Astrocyte (in vitro differentiated cells and primary cell): ENCODE data around the gene NDUFS7. TPM values are rescaled to one million over a fixed set of nuclear protein-coding genes. Genes with fewer than 3 reads are reported as not detected.

Experiments
- DNase-seq: peaks from one replicate; pipeline ENCODE4 v3.0.0-alpha.2; 2010; ENCODE audit warnings: low read depth
- FAIRE-seq: peaks from 2 replicates; lab custom pipeline; 2011; peaks lifted over from hg19 to GRCh38; lab: Jason Lieb, UNC
- H2AFZ ChIP-seq: 2 replicates; pipeline ENCODE4 v1.6.0; 2012; ENCODE audit warnings: low read depth, low read length, inconsistent platforms
- H3K27ac ChIP-seq: 2 replicates; pipeline ENCODE4 v1.5.1; 2011; ENCODE audit warnings: low read depth, low read length, inconsistent platforms
- H3K27me3 ChIP-seq: 2 replicates; pipeline ENCODE4 v1.6.0; 2011; ENCODE audit warnings: low read length, inconsistent platforms; ENCODE audit not compliant: insufficient read depth
- H3K36me3 ChIP-seq: 2 replicates; pipeline ENCODE4 v1.5.1; 2011; ENCODE audit warnings: low read length, inconsistent platforms; ENCODE audit not compliant: insufficient read depth
- H3K4me1 ChIP-seq: 2 replicates; pipeline ENCODE4 v1.5.1; 2011; ENCODE audit warnings: low read length, inconsistent platforms; ENCODE audit not compliant: insufficient read depth
- H3K4me2 ChIP-seq: 2 replicates; pipeline ENCODE4 v1.6.0; 2012; ENCODE audit warnings: low read length, inconsistent platforms
- H3K4me3 ChIP-seq: 2 replicates; pipeline ENCODE4 v1.5.1; 2011; ENCODE audit warnings: low read depth, mild to moderate bottlenecking, low read length, inconsistent platforms; ENCODE audit not compliant: insufficient read depth
- H3K79me2 ChIP-seq: 2 replicates; pipeline ENCODE4 v1.6.0; 2012; ENCODE audit warnings: mild to moderate bottlenecking, low read length, inconsistent platforms; ENCODE audit not compliant: insufficient read depth
- H3K9ac ChIP-seq: 2 replicates; pipeline ENCODE4 v1.6.0; 2012; ENCODE audit warnings: mild to moderate bottlenecking, low read length, inconsistent platforms
- H3K9me3 ChIP-seq: 2 replicates; pipeline ENCODE4 v1.5.1; 2012; ENCODE audit warnings: low read depth, mild to moderate bottlenecking, low read length, inconsistent platforms; ENCODE audit not compliant: insufficient read depth
- H4K20me1 ChIP-seq: 2 replicates; pipeline ENCODE4 v1.6.0; 2012; ENCODE audit warnings: low read length, inconsistent platforms; ENCODE audit not compliant: insufficient read depth
- H3K27ac Mint-ChIP-seq: one replicate; pipeline ENCODE4 v1.8.0; 2021; ENCODE audit warnings: mild to moderate bottlenecking, mixed read lengths; ENCODE audit not compliant: unreplicated experiment
- H3K27me3 Mint-ChIP-seq: one replicate; pipeline ENCODE4 v1.8.0; 2021; ENCODE audit warnings: low read depth, mixed read lengths; ENCODE audit not compliant: unreplicated experiment
- H3K36me3 Mint-ChIP-seq: one replicate; pipeline ENCODE4 v1.8.0; 2021; ENCODE audit warnings: low read depth, mixed read lengths; ENCODE audit not compliant: unreplicated experiment
- H3K4me1 Mint-ChIP-seq: one replicate; pipeline ENCODE4 v1.8.0; 2021; ENCODE audit warnings: low read depth, mixed read lengths; ENCODE audit not compliant: unreplicated experiment
- H3K4me3 Mint-ChIP-seq: one replicate; pipeline ENCODE4 v1.8.0; 2021; ENCODE audit warnings: mild to moderate bottlenecking, moderate library complexity, mixed read lengths; ENCODE audit not compliant: unreplicated experiment
- H3K9me3 Mint-ChIP-seq: one replicate; pipeline ENCODE4 v1.8.0; 2021; ENCODE audit warnings: mild to moderate bottlenecking, mixed read lengths; ENCODE audit not compliant: unreplicated experiment
- EZH2 ChIP-seq: IDR thresholded peaks from 2 replicates; pipeline ENCODE4 v1.6.1; 2012; ENCODE audit warnings: mild to moderate bottlenecking, low read length, inconsistent platforms; ENCODE audit not compliant: insufficient read depth
- total RNA-seq: library from RNA; stranded (reverse); gene quantifications from 2 replicates; pipeline ENCODE4 v1.2.1, GENCODE V29; 2021
- TF ChIP-seq, protein P1 (sequence below): IDR thresholded peaks from 2 replicates; pipeline ENCODE4 v1.5.1; 2011; ENCODE audit warnings: low read depth, mild to moderate bottlenecking, inconsistent platforms, low read length, moderate library complexity; ENCODE audit not compliant: insufficient read depth

Gene NDUFS7
- total RNA-seq, 1 donor from 2014 or later: 64.0 TPM

DNA sequence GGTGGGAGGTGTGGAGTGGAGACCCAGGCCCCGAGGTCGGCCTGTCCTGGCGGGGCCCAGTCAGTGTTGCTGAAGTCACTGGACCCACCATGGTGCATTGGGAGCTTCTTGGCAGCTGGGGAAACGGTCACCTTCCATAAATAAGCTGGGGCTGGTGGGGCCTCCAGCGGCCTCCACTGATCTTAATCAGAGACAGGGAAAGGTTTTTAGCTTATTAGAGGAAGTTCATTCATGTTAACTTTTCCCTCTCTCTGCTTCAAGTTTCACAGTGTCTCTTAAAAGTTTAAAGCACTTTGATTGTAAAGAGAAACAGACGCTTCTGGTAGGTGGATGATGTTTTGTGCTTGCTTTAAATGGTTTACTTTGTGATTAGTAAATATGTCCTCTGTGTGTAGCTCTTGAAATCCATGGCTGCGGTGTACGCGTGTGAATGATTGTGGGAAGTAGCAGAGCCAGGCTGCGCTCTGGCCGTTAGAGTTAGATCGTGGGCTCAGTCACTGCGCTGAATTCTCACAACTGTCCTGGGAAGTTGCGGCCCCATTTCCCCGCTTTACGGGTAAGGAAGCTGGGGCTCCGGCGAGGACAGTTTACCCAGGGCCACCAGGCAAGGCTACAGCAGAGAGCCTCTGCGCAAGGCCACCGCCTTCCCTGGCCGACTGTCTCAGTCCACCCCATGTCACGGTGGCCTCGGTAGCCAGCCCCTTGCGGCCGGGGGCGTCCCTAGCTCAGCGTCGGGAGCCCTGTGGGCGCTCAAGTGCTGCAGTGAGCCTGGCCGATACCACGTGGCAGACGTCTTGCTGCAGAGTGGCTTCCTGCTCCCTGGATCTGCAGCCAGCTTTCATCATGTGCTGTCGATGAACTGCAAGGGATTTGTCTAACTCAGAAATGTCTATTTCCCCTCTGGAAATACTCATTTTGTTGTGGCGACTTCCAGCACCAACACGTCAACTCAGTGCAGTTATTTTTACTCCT, 16.5 kb upstream of the NDUFS7 start:
- FAIRE-seq: no peak
- Histone ChIP-seq H3K79me2 (peaks cover 25% of the 10 kb centered on the region), H3K36me3 (peaks cover 21% of the 10 kb centered on the region), H3K27ac (no peak overlapping the region), H3K9ac (no peak overlapping the region), H3K4me3 (no peak overlapping the region), H3K4me2 (no peak overlapping the region), H3K4me1 (peaks cover 14% of the 10 kb centered on the region), H4K20me1 (peaks cover 9% of the 10 kb centered on the region), H3K9me3 (no peaks in the 10 kb centered on the region), H2AFZ (no peak overlapping the region), H3K27me3 (no peaks in the 10 kb centered on the region)
- DNase-seq: no peak
- Mint-ChIP-seq H3K4me1 (no peaks in the 10 kb centered on the region), H3K36me3 (peaks cover 5% of the 10 kb centered on the region), H3K27ac (no peak overlapping the region), H3K4me3 (no peak overlapping the region), H3K27me3 (no peaks in the 10 kb centered on the region), H3K9me3 (no peaks in the 10 kb centered on the region)
- TF ChIP-seq EZH2: no peak
- TF ChIP-seq, protein P1, sequence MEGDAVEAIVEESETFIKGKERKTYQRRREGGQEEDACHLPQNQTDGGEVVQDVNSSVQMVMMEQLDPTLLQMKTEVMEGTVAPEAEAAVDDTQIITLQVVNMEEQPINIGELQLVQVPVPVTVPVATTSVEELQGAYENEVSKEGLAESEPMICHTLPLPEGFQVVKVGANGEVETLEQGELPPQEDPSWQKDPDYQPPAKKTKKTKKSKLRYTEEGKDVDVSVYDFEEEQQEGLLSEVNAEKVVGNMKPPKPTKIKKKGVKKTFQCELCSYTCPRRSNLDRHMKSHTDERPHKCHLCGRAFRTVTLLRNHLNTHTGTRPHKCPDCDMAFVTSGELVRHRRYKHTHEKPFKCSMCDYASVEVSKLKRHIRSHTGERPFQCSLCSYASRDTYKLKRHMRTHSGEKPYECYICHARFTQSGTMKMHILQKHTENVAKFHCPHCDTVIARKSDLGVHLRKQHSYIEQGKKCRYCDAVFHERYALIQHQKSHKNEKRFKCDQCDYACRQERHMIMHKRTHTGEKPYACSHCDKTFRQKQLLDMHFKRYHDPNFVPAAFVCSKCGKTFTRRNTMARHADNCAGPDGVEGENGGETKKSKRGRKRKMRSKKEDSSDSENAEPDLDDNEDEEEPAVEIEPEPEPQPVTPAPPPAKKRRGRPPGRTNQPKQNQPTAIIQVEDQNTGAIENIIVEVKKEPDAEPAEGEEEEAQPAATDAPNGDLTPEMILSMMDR: no peak

DNA sequence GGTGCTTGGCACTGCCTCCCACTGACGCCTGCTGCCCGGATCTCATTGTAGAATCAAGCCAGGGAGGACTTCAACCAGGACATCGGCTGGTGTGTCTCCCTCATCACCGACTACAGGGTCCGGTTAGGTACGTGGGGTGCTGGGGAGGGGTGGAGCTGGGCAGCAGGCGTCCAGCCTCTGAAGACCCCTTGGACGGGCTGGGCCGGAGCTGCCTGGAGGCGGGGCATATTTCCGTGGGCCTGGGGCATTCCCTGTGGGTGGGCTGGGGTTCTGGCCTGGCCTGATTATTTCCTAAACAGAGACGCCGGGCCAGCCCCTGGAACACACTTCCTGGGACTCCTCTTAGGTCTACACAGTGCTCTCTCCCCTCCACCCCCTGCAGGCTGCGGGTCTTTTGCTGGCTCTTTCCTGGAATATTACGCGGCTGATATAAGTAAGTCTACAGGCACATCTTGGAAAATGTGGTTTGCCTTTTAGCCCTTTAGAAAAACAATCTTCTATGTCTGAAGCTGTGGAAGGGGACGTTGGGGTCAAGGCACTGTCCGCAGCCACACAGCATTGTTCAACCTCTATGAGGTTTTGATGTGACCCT, 14.4 kb upstream of the NDUFS7 start:
- peaks cover 6% of the 10 kb centered on the region for H3K79me2 ChIP-seq
- H3K36me3 Mint-ChIP-seq: peaks cover 12% of the 10 kb centered on the region
- H3K4me1 ChIP-seq: peaks cover 25% of the 10 kb centered on the region
- DNase-seq (no peak), FAIRE-seq (no peak)
- TF ChIP-seq, protein P1: no peak
- TF ChIP-seq EZH2: no peak
- no peaks in the 10 kb centered on the region for H3K27me3 Mint-ChIP-seq
- no peak overlapping the region for H3K4me3 ChIP-seq
- H3K9me3 ChIP-seq: no peaks in the 10 kb centered on the region
- H3K9ac ChIP-seq: no peak overlapping the region
- H4K20me1 ChIP-seq: peaks cover 9% of the 10 kb centered on the region
- no peaks in the 10 kb centered on the region for H3K4me1 Mint-ChIP-seq
- H3K27ac Mint-ChIP-seq: no peak overlapping the region
- H3K36me3 ChIP-seq: peaks cover 12% of the 10 kb centered on the region
- no peak overlapping the region for H3K4me2 ChIP-seq
- H3K27ac ChIP-seq: no peak overlapping the region
- no peak overlapping the region for H2AFZ ChIP-seq
- no peaks in the 10 kb centered on the region for H3K27me3 ChIP-seq
- no peak overlapping the region for H3K4me3 Mint-ChIP-seq
- H3K9me3 Mint-ChIP-seq: no peaks in the 10 kb centered on the region
